Ishikawa (cell line): Measurements from ENCODE around the gene CDC5L.

ENCODE experiments used
- EP300 ChIP-seq: IDR thresholded peaks from 2 replicates; pipeline ENCODE4 v1.6.1; 2012; ENCODE audit warnings: borderline replicate concordance
- REST ChIP-seq: IDR thresholded peaks from 2 replicates; pipeline ENCODE4 v1.6.1; 2012; ENCODE audit warnings: low read depth, mild to moderate bottlenecking

GRCh38 chr6:44404715-44405099 is 17.2 kb downstream of the CDC5L start:
- TF ChIP-seq REST (no peak), EP300 (no peak)
